Measurements from ENCODE around the gene CBLB. TPM values are rescaled to one million over a fixed set of nuclear protein-coding genes. Genes with fewer than 3 reads are reported as not detected.

Gene CBLB
- total RNA-seq, 1 experiment from 2014 or later: 8.6 TPM

DNA sequence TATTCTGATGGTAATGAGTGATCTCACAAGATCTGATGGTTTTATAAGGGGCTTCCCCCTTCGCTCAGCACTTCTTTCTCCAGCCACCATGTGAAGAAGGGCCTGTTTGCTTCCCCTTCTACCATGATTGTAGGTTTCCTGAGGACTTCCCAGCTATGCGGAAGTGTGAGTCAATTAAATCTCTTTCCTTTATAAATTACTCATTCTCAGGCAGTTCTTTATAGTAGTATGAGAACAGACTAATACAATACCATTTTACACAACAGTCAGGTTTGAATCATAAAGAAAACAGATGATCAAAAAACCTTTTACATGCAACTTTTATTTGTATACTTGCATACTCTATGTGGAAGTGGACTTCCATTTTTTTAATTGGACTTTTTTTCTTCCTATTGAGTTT is 46.7 kb upstream of the CBLB start:
- CTCF ChIA-PET: no interaction called here
- in situ Hi-C loops (cut with HindIII; ENCODE audit: low pct_unique_long_range_greater_than_20kb, low sequenced_read_pairs): no loop called here
- ATAC-seq: no peak

DNA sequence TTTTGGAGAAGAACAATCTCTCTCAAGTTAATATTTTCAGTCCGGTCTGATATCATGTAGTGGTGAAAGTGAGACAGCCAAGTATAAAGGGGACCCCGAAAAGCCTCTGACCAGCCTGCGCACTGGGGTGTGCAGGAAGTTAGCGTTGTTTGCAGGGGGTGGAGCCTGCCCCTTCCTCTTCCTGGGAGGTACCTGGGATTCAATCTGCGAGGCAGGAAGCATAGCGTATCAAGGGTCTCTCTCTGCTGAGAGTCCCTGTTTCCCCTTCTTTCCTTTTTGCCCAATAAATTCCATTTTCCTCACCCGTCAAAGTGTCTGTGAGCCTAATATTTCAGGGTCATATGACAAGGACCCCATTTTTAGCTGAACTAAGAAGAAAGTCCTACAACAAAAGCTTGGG is 44.8 kb upstream of the CBLB start:
- DNase-seq (ENCODE audit: low read depth, low spot score) (no peak), ATAC-seq (no peak)
- TF ChIP-seq SIN3A (IDR thresholded peaks at IDR 0.05; ENCODE audit: borderline replicate concordance, insufficient read depth, low read depth, low read length) (no peak), POLR2AphosphoS5 (IDR thresholded peaks at IDR 0.05; ENCODE audit: low read depth, low read length) (no peak)
- CTCF ChIA-PET: no interaction called here
- Histone ChIP-seq H3K4me1 (ENCODE audit: control insufficient read depth, insufficient read depth, low read length) (no peaks in the 10 kb centered on the region), H3K36me3 (ENCODE audit: control insufficient read depth, insufficient read depth, low read length) (no peaks in the 10 kb centered on the region), H3K4me3 (ENCODE audit: low read depth in 2 of 2, low read length in 2 of 2) (no peak overlapping the region), H3K27ac (ENCODE audit: low read length) (no peak overlapping the region), H3K27me3 (ENCODE audit: control insufficient read depth, insufficient read depth, low read length) (no peaks in the 10 kb centered on the region), H3K9me3 (ENCODE audit: control insufficient read depth, insufficient read depth, low read depth, low read length) (no peaks in the 10 kb centered on the region)
- intact Hi-C loops (cut with micrococcal nuclease; ENCODE audit: unreplicated experiment) (no loop called here), in situ Hi-C loops (cut with HindIII; ENCODE audit: low pct_unique_long_range_greater_than_20kb, low sequenced_read_pairs) (no loop called here)
- BruUV-seq (replicated peaks): no TSS peak
- POLR2A ChIA-PET: no interaction called here

More for the DNA sequence above, 46.7 kb upstream of the CBLB start:
- intact Hi-C loops (cut with micrococcal nuclease; ENCODE audit: unreplicated experiment): no loop called here
- Histone ChIP-seq H3K36me3 (ENCODE audit: control insufficient read depth, insufficient read depth, low read length) (no peaks in the 10 kb centered on the region), H3K4me3 (ENCODE audit: low read depth in 2 of 2, low read length in 2 of 2) (no peak overlapping the region), H3K27me3 (ENCODE audit: control insufficient read depth, insufficient read depth, low read length) (no peaks in the 10 kb centered on the region), H3K9me3 (ENCODE audit: control insufficient read depth, insufficient read depth, low read depth, low read length) (no peaks in the 10 kb centered on the region), H3K27ac (ENCODE audit: low read length) (no peak overlapping the region), H3K4me1 (ENCODE audit: control insufficient read depth, insufficient read depth, low read length) (no peaks in the 10 kb centered on the region)
- DNase-seq (ENCODE audit: low read depth, low spot score): no peak
- POLR2A ChIA-PET: no interaction called here
- no TSS peak for BruUV-seq (replicated peaks)
- TF ChIP-seq POLR2AphosphoS5 (IDR thresholded peaks at IDR 0.05; ENCODE audit: low read depth, low read length): no peak
- no peak for TF ChIP-seq SIN3A (IDR thresholded peaks at IDR 0.05; ENCODE audit: borderline replicate concordance, insufficient read depth, low read depth, low read length)
- TF ChIP-seq, protein P1, sequence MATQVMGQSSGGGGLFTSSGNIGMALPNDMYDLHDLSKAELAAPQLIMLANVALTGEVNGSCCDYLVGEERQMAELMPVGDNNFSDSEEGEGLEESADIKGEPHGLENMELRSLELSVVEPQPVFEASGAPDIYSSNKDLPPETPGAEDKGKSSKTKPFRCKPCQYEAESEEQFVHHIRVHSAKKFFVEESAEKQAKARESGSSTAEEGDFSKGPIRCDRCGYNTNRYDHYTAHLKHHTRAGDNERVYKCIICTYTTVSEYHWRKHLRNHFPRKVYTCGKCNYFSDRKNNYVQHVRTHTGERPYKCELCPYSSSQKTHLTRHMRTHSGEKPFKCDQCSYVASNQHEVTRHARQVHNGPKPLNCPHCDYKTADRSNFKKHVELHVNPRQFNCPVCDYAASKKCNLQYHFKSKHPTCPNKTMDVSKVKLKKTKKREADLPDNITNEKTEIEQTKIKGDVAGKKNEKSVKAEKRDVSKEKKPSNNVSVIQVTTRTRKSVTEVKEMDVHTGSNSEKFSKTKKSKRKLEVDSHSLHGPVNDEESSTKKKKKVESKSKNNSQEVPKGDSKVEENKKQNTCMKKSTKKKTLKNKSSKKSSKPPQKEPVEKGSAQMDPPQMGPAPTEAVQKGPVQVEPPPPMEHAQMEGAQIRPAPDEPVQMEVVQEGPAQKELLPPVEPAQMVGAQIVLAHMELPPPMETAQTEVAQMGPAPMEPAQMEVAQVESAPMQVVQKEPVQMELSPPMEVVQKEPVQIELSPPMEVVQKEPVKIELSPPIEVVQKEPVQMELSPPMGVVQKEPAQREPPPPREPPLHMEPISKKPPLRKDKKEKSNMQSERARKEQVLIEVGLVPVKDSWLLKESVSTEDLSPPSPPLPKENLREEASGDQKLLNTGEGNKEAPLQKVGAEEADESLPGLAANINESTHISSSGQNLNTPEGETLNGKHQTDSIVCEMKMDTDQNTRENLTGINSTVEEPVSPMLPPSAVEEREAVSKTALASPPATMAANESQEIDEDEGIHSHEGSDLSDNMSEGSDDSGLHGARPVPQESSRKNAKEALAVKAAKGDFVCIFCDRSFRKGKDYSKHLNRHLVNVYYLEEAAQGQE (IDR thresholded peaks at IDR 0.05; ENCODE audit: insufficient read depth in 1 of 2, low read depth in 2 of 2, low read length in 1 of 2): no peak
- TF ChIP-seq TCF7L2 (IDR thresholded peaks at IDR 0.05; ENCODE audit: low read depth, low read length): no peak
- TF ChIP-seq, protein P2, sequence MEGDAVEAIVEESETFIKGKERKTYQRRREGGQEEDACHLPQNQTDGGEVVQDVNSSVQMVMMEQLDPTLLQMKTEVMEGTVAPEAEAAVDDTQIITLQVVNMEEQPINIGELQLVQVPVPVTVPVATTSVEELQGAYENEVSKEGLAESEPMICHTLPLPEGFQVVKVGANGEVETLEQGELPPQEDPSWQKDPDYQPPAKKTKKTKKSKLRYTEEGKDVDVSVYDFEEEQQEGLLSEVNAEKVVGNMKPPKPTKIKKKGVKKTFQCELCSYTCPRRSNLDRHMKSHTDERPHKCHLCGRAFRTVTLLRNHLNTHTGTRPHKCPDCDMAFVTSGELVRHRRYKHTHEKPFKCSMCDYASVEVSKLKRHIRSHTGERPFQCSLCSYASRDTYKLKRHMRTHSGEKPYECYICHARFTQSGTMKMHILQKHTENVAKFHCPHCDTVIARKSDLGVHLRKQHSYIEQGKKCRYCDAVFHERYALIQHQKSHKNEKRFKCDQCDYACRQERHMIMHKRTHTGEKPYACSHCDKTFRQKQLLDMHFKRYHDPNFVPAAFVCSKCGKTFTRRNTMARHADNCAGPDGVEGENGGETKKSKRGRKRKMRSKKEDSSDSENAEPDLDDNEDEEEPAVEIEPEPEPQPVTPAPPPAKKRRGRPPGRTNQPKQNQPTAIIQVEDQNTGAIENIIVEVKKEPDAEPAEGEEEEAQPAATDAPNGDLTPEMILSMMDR (IDR thresholded peaks at IDR 0.05): no peak

DNA sequence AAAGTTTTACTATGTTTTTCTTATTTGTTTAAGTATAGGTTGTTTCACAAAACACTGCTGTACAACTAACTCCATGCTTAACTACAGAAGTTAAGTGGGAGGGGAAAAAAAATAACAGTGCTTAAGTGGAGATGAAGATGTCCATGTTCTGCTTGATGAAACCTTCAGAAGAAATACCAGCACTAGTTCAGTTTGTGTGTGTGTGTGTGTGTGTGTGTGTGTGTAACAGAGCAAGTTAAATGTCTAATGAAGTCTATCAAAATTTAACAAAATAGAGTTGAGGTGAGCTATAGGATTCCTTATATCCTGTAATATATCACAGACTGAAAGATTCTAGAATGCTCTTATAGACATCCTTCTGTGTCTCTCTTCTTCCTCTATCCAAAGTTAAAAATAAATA is 44.1 kb upstream of the CBLB start:
- ChIA-PET CTCF (no interaction called here), POLR2A (no interaction called here)
- Histone ChIP-seq H3K36me3 (ENCODE audit: control insufficient read depth, insufficient read depth, low read length) (no peaks in the 10 kb centered on the region), H3K27me3 (ENCODE audit: control insufficient read depth, insufficient read depth, low read length) (no peaks in the 10 kb centered on the region), H3K4me1 (ENCODE audit: control insufficient read depth, insufficient read depth, low read length) (no peaks in the 10 kb centered on the region), H3K27ac (ENCODE audit: low read length) (no peak overlapping the region), H3K4me3 (ENCODE audit: low read depth in 2 of 2, low read length in 2 of 2) (no peak overlapping the region), H3K9me3 (ENCODE audit: control insufficient read depth, insufficient read depth, low read depth, low read length) (no peaks in the 10 kb centered on the region)
- no TSS peak for BruUV-seq (replicated peaks)
- ATAC-seq (no peak), DNase-seq (ENCODE audit: low read depth, low spot score) (no peak)
- in situ Hi-C loops (cut with HindIII; ENCODE audit: low pct_unique_long_range_greater_than_20kb, low sequenced_read_pairs) (no loop called here), intact Hi-C loops (cut with micrococcal nuclease; ENCODE audit: unreplicated experiment) (no loop called here)
- no peak for TF ChIP-seq TCF7L2 (IDR thresholded peaks at IDR 0.05; ENCODE audit: low read depth, low read length)
